Epithelial cell of prostate (primary cell): ENCODE data around the gene TACC2.

ENCODE experiments used
- DNase-seq: peaks from one replicate; pipeline ENCODE4 v3.0.0-alpha.2; 2011; ENCODE audit warnings: low read depth, low spot score
- H3K27ac ChIP-seq: fragments of 450-650 bp; 2 replicates; pipeline ENCODE4 v1.5.1; 2017; ENCODE audit warnings: mild to moderate bottlenecking

TACC2 gene

DNA sequence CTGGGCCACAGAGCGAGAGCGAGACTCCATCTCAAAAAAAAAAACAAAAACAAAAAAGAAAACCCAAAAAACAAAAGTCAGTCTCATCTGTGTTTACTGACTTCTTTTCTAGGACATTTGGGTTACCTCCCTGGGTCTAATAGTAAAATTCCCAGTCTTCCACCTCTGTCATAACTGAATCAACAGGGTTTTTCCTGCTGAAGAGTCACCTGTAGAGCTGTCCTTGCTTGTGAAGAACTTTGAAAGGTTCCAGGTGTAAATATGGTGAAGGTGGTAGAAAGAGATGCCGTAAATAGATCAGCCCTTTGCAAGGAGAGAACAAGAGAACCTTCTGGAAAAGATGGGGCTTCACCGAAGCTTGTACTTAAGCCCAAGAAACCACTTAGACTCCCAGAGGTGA is 169.4 kb downstream of the TACC2 start:
- no peak for DNase-seq
- H3K27ac ChIP-seq = no peak overlapping the region

- DNase-seq = no peak
- H3K27ac ChIP-seq = no peak overlapping the region
Measured at GRCh38 chr10:122159141-122159970, 170.4 kb downstream of the TACC2 start.

DNA sequence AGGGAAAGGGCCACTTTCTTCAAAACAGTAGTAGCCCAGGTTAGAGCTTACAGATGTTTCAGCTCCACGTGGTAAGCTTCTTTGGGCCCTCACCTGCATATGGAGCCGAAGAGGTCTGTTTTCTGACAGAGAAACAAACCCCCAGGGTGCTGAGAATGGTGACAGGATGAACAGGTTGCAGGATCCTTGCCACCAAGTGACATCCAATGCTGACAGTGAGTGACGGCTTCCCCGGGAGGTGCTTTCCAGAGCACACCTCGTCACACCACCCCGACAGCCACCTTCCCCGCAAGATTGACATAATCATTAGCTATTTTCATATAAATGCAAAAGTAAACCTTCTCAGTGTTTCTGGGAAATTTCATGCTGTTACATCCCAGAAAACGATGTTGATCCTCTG is 172.8 kb downstream of the TACC2 start:
- DNase-seq = no peak
- H3K27ac ChIP-seq = no peak overlapping the region

GRCh38 chr10:122162671-122163173 is 173.8 kb downstream of the TACC2 start:
- H3K27ac ChIP-seq = no peak overlapping the region
- DNase-seq = no peak

- H3K27ac ChIP-seq = no peak overlapping the region
- DNase-seq = no peak
Measured at GRCh38 chr10:122163174-122164022, 174.4 kb downstream of the TACC2 start.

DNA sequence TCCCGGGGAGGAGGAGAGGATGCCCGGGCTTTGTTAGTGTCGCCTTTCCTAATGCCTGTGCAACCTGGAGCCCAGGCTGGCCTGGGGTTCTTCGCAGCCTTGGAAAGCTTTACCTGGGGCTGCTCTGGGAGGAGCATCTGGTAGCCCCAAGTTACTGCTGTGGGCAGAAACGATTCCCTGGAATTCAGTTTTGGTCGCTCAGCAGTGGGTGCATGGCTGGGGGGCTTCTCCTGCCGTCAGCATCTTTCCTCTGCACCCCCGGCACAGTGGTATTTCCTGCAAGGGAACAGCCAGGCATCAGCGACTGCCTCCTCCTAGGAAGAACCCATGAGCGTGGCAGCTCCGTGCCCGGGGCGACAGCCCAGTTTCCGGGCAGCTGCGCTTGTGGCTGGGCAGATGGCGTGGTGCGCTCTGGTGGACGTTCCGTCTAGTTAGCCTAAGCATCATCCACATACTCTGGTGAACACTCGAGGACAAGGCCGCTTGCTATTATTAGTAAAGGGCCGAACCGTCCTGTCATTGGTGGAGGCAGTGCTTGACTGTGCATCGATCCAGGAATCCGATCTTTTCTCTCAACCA is 175.1 kb downstream of the TACC2 start:
- H3K27ac ChIP-seq = no peak overlapping the region
- DNase-seq = no peak

DNA sequence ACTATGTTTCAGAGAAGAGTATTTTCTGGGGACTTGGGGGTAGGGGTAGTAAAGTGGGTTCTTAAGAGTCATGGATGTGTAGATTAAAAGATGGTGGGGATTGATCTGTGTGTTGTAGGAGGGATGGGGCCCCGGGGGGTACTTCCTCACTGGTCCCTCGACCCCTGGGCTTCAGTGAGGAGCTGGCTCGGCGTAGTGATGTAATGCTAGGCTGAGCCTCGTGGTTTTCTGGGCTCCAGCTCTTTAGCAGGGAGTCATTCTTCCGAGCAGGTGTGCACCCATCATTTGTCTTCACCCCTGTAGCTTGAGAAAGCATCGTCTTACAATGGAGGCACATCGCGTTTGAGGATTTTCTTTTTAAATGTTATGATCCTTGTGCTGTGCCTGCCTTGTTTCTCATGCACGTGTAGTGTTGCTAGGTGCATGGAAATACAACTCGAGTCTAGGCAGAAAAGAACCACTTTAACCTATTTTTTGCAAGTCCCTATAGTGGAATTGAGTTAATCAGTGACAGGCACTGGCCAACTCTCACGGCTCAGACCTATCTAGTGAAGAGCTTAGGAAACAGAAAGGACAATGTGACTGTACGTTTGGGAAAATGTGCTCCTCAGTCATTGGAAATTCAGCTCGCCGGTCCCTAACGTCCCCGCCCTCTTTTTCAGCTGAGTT is 176.0 kb downstream of the TACC2 start:
- H3K27ac ChIP-seq = no peak overlapping the region
- DNase-seq = no peak

GRCh38 chr10:122165484-122166276 is 176.7 kb downstream of the TACC2 start:
- H3K27ac ChIP-seq = no peak overlapping the region
- DNase-seq = no peak

GRCh38 chr10:122168101-122168500 is 179.1 kb downstream of the TACC2 start:
- no peak overlapping the region for H3K27ac ChIP-seq
- DNase-seq = no peak

DNA sequence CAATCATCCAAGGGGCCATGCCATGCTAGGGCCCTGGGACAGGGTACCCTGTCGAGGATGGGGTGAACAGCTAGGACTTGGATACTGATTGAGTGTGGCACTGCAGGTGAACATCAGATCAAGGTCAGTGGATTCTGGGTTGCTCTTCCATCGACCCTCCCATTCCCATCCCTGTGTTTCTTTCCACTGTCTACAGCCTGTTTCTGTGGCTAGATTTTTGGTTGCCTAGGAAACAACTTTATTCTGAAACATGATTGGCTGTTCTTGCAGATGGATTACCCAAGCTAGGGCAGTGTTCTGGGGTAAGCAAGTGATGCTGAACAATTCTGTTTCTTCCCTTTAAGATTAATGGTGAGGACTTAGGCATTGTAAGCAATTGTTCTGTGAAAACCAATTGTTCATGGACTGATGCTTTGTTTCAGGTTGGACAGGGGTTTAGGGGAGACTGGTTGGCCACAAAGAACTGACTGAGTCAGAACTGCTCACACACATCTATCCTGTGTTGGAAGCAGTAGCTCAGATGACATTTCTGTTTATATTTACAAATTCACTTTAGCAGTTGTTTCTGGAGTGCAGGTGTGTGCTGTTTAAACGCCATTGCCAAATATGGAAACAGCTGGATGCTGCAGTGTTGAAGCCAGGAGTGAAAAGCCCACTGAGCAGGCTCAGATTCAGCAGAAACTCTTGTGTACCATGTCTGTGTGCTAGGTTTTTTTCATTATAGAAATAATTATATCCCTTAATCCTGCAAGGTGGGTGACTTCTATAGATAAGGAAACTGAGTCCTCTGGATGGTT is 179.8 kb downstream of the TACC2 start:
- no peak for DNase-seq

GRCh38 chr10:122170802-122171201 is 181.8 kb downstream of the TACC2 start:
- H3K27ac ChIP-seq = no peak overlapping the region
- DNase-seq = no peak

More for the DNA sequence above, 179.8 kb downstream of the TACC2 start:
- no peak overlapping the region for H3K27ac ChIP-seq

- DNase-seq = no peak
- no peak overlapping the region for H3K27ac ChIP-seq
Measured at GRCh38 chr10:122171302-122172075, 182.5 kb downstream of the TACC2 start.

- no peak for DNase-seq
- H3K27ac ChIP-seq = no peak overlapping the region
Measured at GRCh38 chr10:122172361-122173008, 183.5 kb downstream of the TACC2 start.

DNA sequence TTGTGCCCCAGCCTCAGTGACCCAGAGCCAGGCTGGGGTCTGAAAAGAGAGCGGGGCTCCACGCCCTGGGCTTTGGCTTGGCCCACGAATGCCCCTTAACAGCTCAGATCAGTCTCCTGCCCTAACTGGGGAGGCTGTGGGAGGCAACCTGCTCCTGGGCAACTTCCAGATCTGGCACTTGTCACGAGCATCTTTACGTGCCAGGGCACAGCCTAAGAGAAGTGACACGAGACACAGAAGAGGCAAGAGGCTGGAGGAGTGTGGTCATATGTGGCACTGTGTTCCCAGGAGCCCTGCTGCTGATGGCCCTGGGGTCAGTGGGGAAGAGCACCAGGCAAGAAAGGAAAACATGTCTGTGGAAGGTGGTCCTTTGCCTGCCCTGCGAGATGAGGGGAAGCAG is 184.4 kb downstream of the TACC2 start:
- DNase-seq = no peak
- H3K27ac ChIP-seq = no peak overlapping the region

DNA sequence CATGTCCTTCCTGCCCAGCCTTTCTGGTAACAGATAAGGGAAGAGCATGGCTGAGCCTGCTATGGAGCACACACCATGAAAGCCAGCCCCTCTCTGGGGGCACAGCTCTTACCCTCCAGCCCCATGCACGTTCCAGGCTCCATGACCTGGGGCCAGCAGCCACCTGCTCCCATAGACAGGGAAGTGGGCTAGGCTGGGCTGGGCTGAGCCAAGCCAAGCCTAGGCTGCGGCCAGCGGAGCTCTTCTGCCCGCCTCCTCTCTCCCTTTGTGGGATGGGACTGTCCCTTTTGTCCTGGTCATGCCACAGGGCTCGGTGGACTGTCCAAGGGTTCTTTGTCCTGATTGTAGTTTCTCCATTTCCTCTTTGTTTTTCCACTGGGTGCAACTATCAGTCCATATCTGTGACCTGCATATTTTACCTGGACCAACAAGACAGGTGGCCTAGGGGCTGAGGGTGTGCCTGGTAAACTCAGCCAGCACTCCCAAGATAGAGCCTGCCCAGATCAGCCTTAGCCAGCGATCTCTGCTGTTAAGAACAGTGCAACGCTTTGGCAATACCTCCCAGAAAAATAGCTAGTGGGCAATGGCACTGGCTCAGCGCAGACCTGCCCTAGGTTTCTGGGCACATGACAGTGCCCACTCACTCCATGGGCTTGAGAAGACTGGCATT is 184.9 kb downstream of the TACC2 start:
- no peak for DNase-seq
- H3K27ac ChIP-seq = no peak overlapping the region

- no peak for DNase-seq
- H3K27ac ChIP-seq = no peak overlapping the region
Measured at GRCh38 chr10:122176232-122177213, 187.6 kb downstream of the TACC2 start.
